ENCODE data around the gene SLC6A9. TPM values are rescaled to one million over a fixed set of nuclear protein-coding genes. Genes with fewer than 3 reads are reported as not detected.

Gene SLC6A9
- total RNA-seq, 1 experiment from 2014 or later = 12.8 TPM

GRCh38 chr1:43952731-43953346, 78.4 kb downstream of the SLC6A9 start:
- Histone ChIP-seq H3K9me3 (ENCODE audit: control insufficient read depth in 1 of 2, insufficient read depth in 1 of 2, low read depth in 1 of 2, low read length in 2 of 2) (no peaks in the 10 kb centered on the region), H4K20me1 (ENCODE audit: insufficient read depth) (no peaks in the 10 kb centered on the region), H3K9me2 (ENCODE audit: insufficient read depth) (no peaks in the 10 kb centered on the region), H3K4me1 (ENCODE audit: control insufficient read depth in 1 of 2, insufficient read depth in 2 of 2, low read length in 2 of 2) (peaks cover 3 to 6% of the 10 kb centered on the region in 2 experiments; a peak in 3 of 4 replicates), H3K79me2 (ENCODE audit: insufficient read depth, low read length) (peaks cover 2% of the 10 kb centered on the region; the same call in 1 of the 2 replicates), H3K27me3 (ENCODE audit: insufficient read depth, low read length) (no peaks in the 10 kb centered on the region), H3K9ac (ENCODE audit: low read length) (no peak overlapping the region), H3K27ac (ENCODE audit: low read depth, low read length) (no peak overlapping the region), H3K36me3 (ENCODE audit: control insufficient read depth in 1 of 2, insufficient read depth in 2 of 2, low read length in 2 of 2) (0 out of 4 replicates have a peak, but pooled peaks cover 0 to 3% of the 10 kb centered on the region in 2 experiments), H3K4me3 (replicated peaks in 1 of 2; ENCODE audit: low read depth in 1 of 2, low read length in 2 of 2) (no peak overlapping the region), H2AFZ (ENCODE audit: low read depth, low read length, poor library complexity, severe bottlenecking) (no peak overlapping the region), H3K4me2 (ENCODE audit: low read length) (no peak overlapping the region)
- no TSS peak for BruUV-seq (replicated peaks)
- TF ChIP-seq SP1 (IDR thresholded peaks at IDR 0.05; ENCODE audit: low read depth) = no peak
- TF ChIP-seq MAX (IDR thresholded peaks at IDR 0.05) = no peak
- no peak for TF ChIP-seq EGR1 (IDR thresholded peaks at IDR 0.05; ENCODE audit: low read depth)
- TF ChIP-seq SIN3A (IDR thresholded peaks at IDR 0.05; ENCODE audit: low read depth) = no peak
- no peak for TF ChIP-seq CBX3 (IDR thresholded peaks at IDR 0.05; ENCODE audit: low read depth)
- no peak for TF ChIP-seq ZNF274 (IDR thresholded peaks at IDR 0.05; ENCODE audit: low read depth, low read length)
- TF ChIP-seq FOSL1 (IDR thresholded peaks at IDR 0.05; ENCODE audit: low read depth) = no peak
- TF ChIP-seq SRF (IDR thresholded peaks at IDR 0.05; ENCODE audit: low read depth) = no peak
- no peak for TF ChIP-seq ATF3 (IDR thresholded peaks at IDR 0.05)
- no peak for TF ChIP-seq RAD21 (IDR thresholded peaks at IDR 0.05; ENCODE audit: low read depth)
- TF ChIP-seq TCF7L2 (IDR thresholded peaks at IDR 0.05; ENCODE audit: borderline replicate concordance, extremely low read depth, insufficient read depth, insufficient read length) = no peak
- no peak for TF ChIP-seq EZH2 (IDR thresholded peaks at IDR 0.05)
- no peak for TF ChIP-seq ZBTB33 (IDR thresholded peaks at IDR 0.05; ENCODE audit: extremely low read depth, insufficient replicate concordance, low read length)
- TF ChIP-seq CTCF (IDR thresholded peaks at IDR 0.05 in 2 of 3, conservative IDR thresholded peaks at IDR 0.05 in 1 of 3; ENCODE audit: borderline replicate concordance in 1 of 3, insufficient read depth in 1 of 3, low read depth in 2 of 3, low read length in 2 of 3) = no peak
- no peak for TF ChIP-seq CEBPB (IDR thresholded peaks at IDR 0.05; ENCODE audit: low read depth)
- TF ChIP-seq POLR2A (IDR thresholded peaks at IDR 0.05; ENCODE audit: borderline replicate concordance, extremely low read depth, insufficient read depth, insufficient read length) = no peak
- no peak for TF ChIP-seq YY1 (IDR thresholded peaks at IDR 0.05; ENCODE audit: extremely low read depth, insufficient replicate concordance, low read depth, low read length)
- no peak for TF ChIP-seq JUND (IDR thresholded peaks at IDR 0.05)
- TF ChIP-seq EZH2phosphoT487 (IDR thresholded peaks at IDR 0.05; ENCODE audit: borderline replicate concordance) = no peak
- TF ChIP-seq ELF1 (IDR thresholded peaks at IDR 0.05; ENCODE audit: borderline replicate concordance, low read depth) = no peak
- intact Hi-C loops (cut with micrococcal nuclease) = no loop called here
- ATAC-seq = no peak
- ChIA-PET RAD21 (ENCODE audit: low non-redundant PET in 1 of 2, low total read pairs in 2 of 2, uncharacterized antibody in 2 of 2, unreplicated experiment in 2 of 2) (no interaction called here), CTCF (no interaction called here), POLR2A (no interaction called here)
- no peak for DNase-seq (ENCODE audit: low read depth, low spot score)

All from HCT116 (cell line).